GM18873 (cell line): ENCODE data around the gene MYOZ1.

Experiments
- ATAC-seq: cut with Tn5 transposase; IDR thresholded peaks from one replicate; pipeline ENCODE4 v1.9.1; 2021; ENCODE audit warnings: mild to moderate bottlenecking, moderate library complexity, moderate number of reproducible peaks; ENCODE audit not compliant: unreplicated experiment, low FRiP score

Gene MYOZ1

GRCh38 chr10:73601486-73601921, 39.8 kb downstream of the MYOZ1 start:
- no peak for ATAC-seq

GRCh38 chr10:73597346-73597745, 43.9 kb downstream of the MYOZ1 start:
- ATAC-seq, result no peak

GRCh38 chr10:73593812-73594211, 47.5 kb downstream of the MYOZ1 start:
- ATAC-seq, result no peak

- ATAC-seq, result no peak
Observed at GRCh38 chr10:73593110-73593509, 48.2 kb downstream of the MYOZ1 start.

GRCh38 chr10:73591935-73592699, 49.2 kb downstream of the MYOZ1 start:
- ATAC-seq, result no peak

- no peak for ATAC-seq
Observed at GRCh38 chr10:73590881-73591799, 50.1 kb downstream of the MYOZ1 start, which contains the start of gene USP54. TSS of gene USP54 (minus strand) at chr10:73591342. CDS start at chr10:73575658, 15,684 bp downstream.

GRCh38 chr10:73589563-73590126, 51.6 kb downstream of the MYOZ1 start:
- no peak for ATAC-seq

- ATAC-seq, result no peak
Observed at GRCh38 chr10:73588656-73589055, 52.6 kb downstream of the MYOZ1 start.

GRCh38 chr10:73586583-73586984, 54.7 kb downstream of the MYOZ1 start:
- no peak for ATAC-seq

GRCh38 chr10:73585327-73585726, 55.9 kb downstream of the MYOZ1 start:
- no peak for ATAC-seq

GRCh38 chr10:73584737-73585136, 56.5 kb downstream of the MYOZ1 start:
- ATAC-seq, result no peak

- no peak for ATAC-seq
Observed at GRCh38 chr10:73581918-73582317, 59.4 kb downstream of the MYOZ1 start.
